GM19193 (cell line): ENCODE data around the gene PSG3.
"Not testable (repeated sequence)": the region's sequence is repeated elsewhere in the genome, so short reads cannot be mapped to it uniquely, and the experiment has no call there.

Source experiments
- POLR2A ChIP-seq: IDR thresholded peaks from 4 replicates; pipeline ENCODE4 v1.6.1; 2011; ENCODE audit not compliant: insufficient read depth, insufficient read length; ENCODE audit errors: extremely low read depth

The PSG3 gene

GRCh38 chr19:42740381-42740780 is at the start of gene PSG3:
Gene PSG3 (minus strand): TSS chr19:42740481. CDS start chr19:42740384, 97 bp downstream.
- TF ChIP-seq POLR2A, result not testable (repeated sequence)

- no peak for TF ChIP-seq POLR2A
These were observed 24.6 kb upstream of the PSG3 start for GRCh38 chr19:42764836-42765235.

GRCh38 chr19:42762789-42763188 is 22.5 kb upstream of the PSG3 start:
- no peak for TF ChIP-seq POLR2A

GRCh38 chr19:42697884-42698283 is 42.4 kb downstream of the PSG3 start:
- no peak for TF ChIP-seq POLR2A

- no peak for TF ChIP-seq POLR2A
These were observed 44.3 kb downstream of the PSG3 start for GRCh38 chr19:42695811-42696503.

- TF ChIP-seq POLR2A, result no peak
These were observed 46.4 kb downstream of the PSG3 start for GRCh38 chr19:42693760-42694350.

- no peak for TF ChIP-seq POLR2A
These were observed 56.3 kb downstream of the PSG3 start for GRCh38 chr19:42683917-42684513.
